ENCODE results near the gene PAN3.

- TF ChIP-seq CTCF (conservative IDR thresholded peaks at IDR 0.05; ENCODE audit: low read depth, low read length) (no peak), EZH2 (IDR thresholded peaks at IDR 0.05; ENCODE audit: borderline replicate concordance, low read depth, low read length, poor library complexity, severe bottlenecking) (no peak)
Observed at GRCh38 chr13:28199089-28199488, 60.7 kb downstream of the PAN3 start.
